Measurements from ENCODE around the gene SFT2D3.

GRCh38 chr2:127659408-127660290, 41.6 kb upstream of the SFT2D3 start:
- no peak for TF ChIP-seq EZH2 (IDR thresholded peaks at IDR 0.05; ENCODE audit: low read depth, low read length, severe bottlenecking)
- TF ChIP-seq POLR2A (IDR thresholded peaks at IDR 0.05; ENCODE audit: control extremely low read depth in 1 of 2, low read depth in 2 of 2, low read length in 2 of 2), result no peak
- no peak for TF ChIP-seq MAX (IDR thresholded peaks at IDR 0.05)

All from H1 (cell line).